Peyer's patch (tissue), 4 donors: ENCODE data around the gene ARPP21. TPM values are rescaled to one million over a fixed set of nuclear protein-coding genes. Genes with fewer than 3 reads are reported as not detected.

Experiments used
- DNase-seq, 3 donors: peaks; one replicate each; pipeline ENCODE4 v3.0.0-alpha.2; 2017 to 2019
- H3K27ac ChIP-seq, 4 donors: fragments of 200-600 bp; sonication (generic); one replicate each; pipeline ENCODE4 v1.5.1; 2016 to 2019
- H3K27me3 ChIP-seq, 2 donors: fragments of 200-600 bp; sonication (generic); one replicate each; pipeline ENCODE4 v1.5.1; 2019
- H3K36me3 ChIP-seq, 3 donors: fragments of 200-600 bp; sonication (generic); one replicate each; pipeline ENCODE4 v1.5.1; 2016 to 2019
- H3K4me1 ChIP-seq, 4 donors: fragments of 200-600 bp; sonication (generic); one replicate each; pipeline ENCODE4 v1.5.1; 2016 to 2019
- H3K4me3 ChIP-seq, 4 donors: fragments of 200-600 bp; sonication (generic); 1 replicate in 3 of 4; 2 replicates in 1 of 4; pipeline ENCODE4 v1.5.1; 2016 to 2019; ENCODE audit warnings: mild to moderate bottlenecking in 1 of 4
- H3K9me3 ChIP-seq, 4 donors: fragments of 200-600 bp; sonication (generic); one replicate each; pipeline ENCODE4 v1.5.1; 2016 to 2019; ENCODE audit warnings: mild to moderate bottlenecking in 1 of 4
- POLR2A ChIP-seq, 2 donors: fragments of 450-650 bp; IDR thresholded peaks; one replicate each; pipeline ENCODE4 v1.5.1; 2017; ENCODE audit warnings: antibody characterized with exemption in 2 of 2, mild to moderate bottlenecking in 2 of 2, moderate library complexity in 2 of 2
- total RNA-seq, 4 donors: library from RNA; depleted of rRNA; stranded (reverse); fragments of >200 nt; gene quantifications; one replicate each; pipeline ENCODE4 v1.1.0, GENCODE V29; 2016
- TF ChIP-seq, protein P1 (sequence below), 6 experiments: fragments of 450-650 bp in 4 of 6; fragments of 200-600 bp in 2 of 6; sonication (generic) in 1 of 6; IDR thresholded peaks; one replicate each; pipeline ENCODE4 v1.5.1; 2017 to 2019; ENCODE audit warnings: antibody characterized with exemption in 6 of 6, mild to moderate bottlenecking in 3 of 6, moderate library complexity in 1 of 6

The ARPP21 gene
- total RNA-seq, 4 donors from 2014 or later = 0.27 TPM; not detected in 3

DNA sequence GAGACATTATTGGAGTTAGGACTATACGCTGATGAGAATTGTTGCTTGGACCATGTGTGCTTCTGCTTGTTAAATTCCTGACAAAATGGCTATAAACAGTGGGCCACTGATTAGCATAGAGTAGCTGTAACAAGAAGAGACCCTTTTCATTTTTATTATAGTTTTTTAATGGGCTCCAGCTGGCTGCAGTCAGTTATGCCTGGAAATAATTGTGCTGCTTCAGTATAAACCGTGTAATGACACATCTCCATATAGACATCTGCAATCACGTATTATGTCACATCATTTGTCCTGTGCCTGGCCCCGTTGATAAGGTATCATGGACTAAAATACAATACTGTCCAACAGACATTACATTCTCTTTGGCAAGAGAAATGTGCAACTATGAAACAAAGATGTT, 50.9 kb downstream of the ARPP21 start:
- Histone ChIP-seq H3K4me3 (no peak overlapping the region), H3K27ac (no peak overlapping the region), H3K9me3 (no peaks in the 10 kb centered on the region), H3K36me3 (no peaks in the 10 kb centered on the region), H3K27me3 (no peaks in the 10 kb centered on the region), H3K4me1 (no peaks in the 10 kb centered on the region)
- TF ChIP-seq, protein P1, sequence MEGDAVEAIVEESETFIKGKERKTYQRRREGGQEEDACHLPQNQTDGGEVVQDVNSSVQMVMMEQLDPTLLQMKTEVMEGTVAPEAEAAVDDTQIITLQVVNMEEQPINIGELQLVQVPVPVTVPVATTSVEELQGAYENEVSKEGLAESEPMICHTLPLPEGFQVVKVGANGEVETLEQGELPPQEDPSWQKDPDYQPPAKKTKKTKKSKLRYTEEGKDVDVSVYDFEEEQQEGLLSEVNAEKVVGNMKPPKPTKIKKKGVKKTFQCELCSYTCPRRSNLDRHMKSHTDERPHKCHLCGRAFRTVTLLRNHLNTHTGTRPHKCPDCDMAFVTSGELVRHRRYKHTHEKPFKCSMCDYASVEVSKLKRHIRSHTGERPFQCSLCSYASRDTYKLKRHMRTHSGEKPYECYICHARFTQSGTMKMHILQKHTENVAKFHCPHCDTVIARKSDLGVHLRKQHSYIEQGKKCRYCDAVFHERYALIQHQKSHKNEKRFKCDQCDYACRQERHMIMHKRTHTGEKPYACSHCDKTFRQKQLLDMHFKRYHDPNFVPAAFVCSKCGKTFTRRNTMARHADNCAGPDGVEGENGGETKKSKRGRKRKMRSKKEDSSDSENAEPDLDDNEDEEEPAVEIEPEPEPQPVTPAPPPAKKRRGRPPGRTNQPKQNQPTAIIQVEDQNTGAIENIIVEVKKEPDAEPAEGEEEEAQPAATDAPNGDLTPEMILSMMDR (IDR thresholded peaks at IDR 0.05) = no peak
- TF ChIP-seq POLR2A (IDR thresholded peaks at IDR 0.05) = no peak
- no peak for DNase-seq

- H3K4me3 ChIP-seq = no peak overlapping the region
- H3K9me3 ChIP-seq = no peaks in the 10 kb centered on the region
- no peaks in the 10 kb centered on the region for H3K27me3 ChIP-seq
- no peaks in the 10 kb centered on the region for H3K4me1 ChIP-seq
- no peak for DNase-seq
- TF ChIP-seq POLR2A (IDR thresholded peaks at IDR 0.05) = no peak
- TF ChIP-seq, protein P1 (IDR thresholded peaks at IDR 0.05) = no peak
- no peaks in the 10 kb centered on the region for H3K36me3 ChIP-seq
- no peak overlapping the region for H3K27ac ChIP-seq
Measured at GRCh38 chr3:35705904-35706303, 66.6 kb downstream of the ARPP21 start.

GRCh38 chr3:35707904-35708303, 68.6 kb downstream of the ARPP21 start:
- Histone ChIP-seq H3K36me3 (no peaks in the 10 kb centered on the region), H3K27me3 (no peaks in the 10 kb centered on the region), H3K9me3 (no peaks in the 10 kb centered on the region), H3K4me3 (no peak overlapping the region), H3K4me1 (no peaks in the 10 kb centered on the region), H3K27ac (no peak overlapping the region)
- DNase-seq = no peak
- TF ChIP-seq, protein P1 (IDR thresholded peaks at IDR 0.05) = no peak
- no peak for TF ChIP-seq POLR2A (IDR thresholded peaks at IDR 0.05)

DNA sequence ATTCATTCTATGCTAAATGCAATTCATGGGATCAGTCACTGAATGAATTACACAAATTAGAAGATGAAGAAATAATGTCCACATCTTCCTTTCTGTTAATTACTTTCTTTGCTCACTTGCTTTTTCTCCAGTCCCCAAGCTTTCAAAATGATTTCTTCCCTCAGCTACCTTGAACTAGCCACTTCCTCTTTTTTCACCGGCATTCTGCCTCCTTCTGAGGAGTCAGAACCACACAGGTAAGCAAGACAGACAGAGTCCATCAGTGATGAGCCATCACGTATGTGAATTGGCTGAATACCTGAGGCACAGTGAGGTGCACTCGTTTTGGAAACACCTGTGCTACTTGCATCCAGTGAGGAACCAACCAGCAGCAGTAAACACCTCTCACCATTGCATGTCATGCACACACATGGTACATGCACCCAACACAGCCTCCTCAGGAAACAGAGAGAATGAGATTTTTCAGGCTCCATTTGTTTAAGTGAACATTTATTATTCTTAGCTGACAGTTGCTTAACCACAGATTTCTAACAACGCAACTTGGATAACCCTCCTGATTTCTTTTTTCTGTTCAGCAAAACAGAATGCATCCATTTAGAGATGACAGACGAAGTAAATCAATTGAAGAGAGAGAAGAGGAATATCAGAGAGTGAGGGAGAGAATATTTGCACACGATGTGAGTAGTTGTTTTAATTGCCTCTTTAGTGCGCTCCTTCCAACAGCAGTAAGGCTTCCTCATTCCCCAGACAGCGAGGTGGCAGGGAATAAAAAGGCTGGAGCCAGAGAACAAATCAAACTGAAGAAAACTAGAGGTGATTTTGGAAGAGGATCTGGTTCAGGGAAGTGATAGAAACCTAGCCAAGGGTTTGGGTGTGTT, 69.3 kb downstream of the ARPP21 start:
- H3K36me3 ChIP-seq = no peaks in the 10 kb centered on the region
- no peak for DNase-seq
- no peak overlapping the region for H3K4me3 ChIP-seq
- no peaks in the 10 kb centered on the region for H3K27me3 ChIP-seq
- no peak overlapping the region for H3K27ac ChIP-seq
- TF ChIP-seq, protein P1 (IDR thresholded peaks at IDR 0.05) = no peak
- no peak for TF ChIP-seq POLR2A (IDR thresholded peaks at IDR 0.05)
- H3K4me1 ChIP-seq = no peaks in the 10 kb centered on the region
- H3K9me3 ChIP-seq = no peaks in the 10 kb centered on the region

DNA sequence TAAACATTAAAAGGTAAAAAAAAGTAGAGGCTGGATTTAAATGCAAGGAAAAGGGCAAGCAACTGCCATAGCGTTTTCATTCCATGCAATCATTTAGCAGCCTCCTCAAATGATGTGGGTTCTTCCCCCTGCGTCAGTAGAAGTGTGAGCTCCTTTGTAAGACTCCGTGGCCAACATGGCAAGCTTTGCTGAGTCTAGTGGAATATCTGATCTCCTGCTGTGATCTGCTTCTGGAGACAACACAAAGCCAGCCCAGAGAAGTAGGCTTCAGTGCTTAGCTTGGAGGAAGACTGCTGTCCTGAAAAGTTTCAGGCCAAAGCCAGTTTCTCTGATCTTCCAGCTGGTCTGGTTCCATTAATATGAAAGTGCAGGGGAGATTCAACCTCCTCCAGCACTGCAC, 70.4 kb downstream of the ARPP21 start:
- H3K27ac ChIP-seq = no peak overlapping the region
- no peaks in the 10 kb centered on the region for H3K27me3 ChIP-seq
- TF ChIP-seq, protein P1 (IDR thresholded peaks at IDR 0.05) = no peak
- no peak for TF ChIP-seq POLR2A (IDR thresholded peaks at IDR 0.05)
- no peaks in the 10 kb centered on the region for H3K4me1 ChIP-seq
- H3K4me3 ChIP-seq = no peak overlapping the region
- no peaks in the 10 kb centered on the region for H3K36me3 ChIP-seq
- DNase-seq = no peak
- H3K9me3 ChIP-seq = no peaks in the 10 kb centered on the region
